NCI-H128 (cell line): ENCODE data around the gene BYSL.
A peak's percentile ranks its signal among the peaks of the same experiment; 100 is the strongest.
"Not testable (repeated sequence)": the region's sequence is repeated elsewhere in the genome, so short reads cannot be mapped to it uniquely, and the experiment has no call there.

Experiments
- DNase-seq: peaks from one replicate; lab custom pipeline; 2025; ENCODE audit not compliant: unreplicated experiment; lab: John Stamatoyannopoulos, UW

The BYSL gene

GRCh38 chr6:41941280-41942066 is 20.2 kb downstream of the BYSL start, which contains the start of gene CCND3:
Gene CCND3 (minus strand): TSS chr6:41941808. CDS start chr6:41941649, 159 bp downstream.
- peak; percentile 71 for DNase-seq

DNA sequence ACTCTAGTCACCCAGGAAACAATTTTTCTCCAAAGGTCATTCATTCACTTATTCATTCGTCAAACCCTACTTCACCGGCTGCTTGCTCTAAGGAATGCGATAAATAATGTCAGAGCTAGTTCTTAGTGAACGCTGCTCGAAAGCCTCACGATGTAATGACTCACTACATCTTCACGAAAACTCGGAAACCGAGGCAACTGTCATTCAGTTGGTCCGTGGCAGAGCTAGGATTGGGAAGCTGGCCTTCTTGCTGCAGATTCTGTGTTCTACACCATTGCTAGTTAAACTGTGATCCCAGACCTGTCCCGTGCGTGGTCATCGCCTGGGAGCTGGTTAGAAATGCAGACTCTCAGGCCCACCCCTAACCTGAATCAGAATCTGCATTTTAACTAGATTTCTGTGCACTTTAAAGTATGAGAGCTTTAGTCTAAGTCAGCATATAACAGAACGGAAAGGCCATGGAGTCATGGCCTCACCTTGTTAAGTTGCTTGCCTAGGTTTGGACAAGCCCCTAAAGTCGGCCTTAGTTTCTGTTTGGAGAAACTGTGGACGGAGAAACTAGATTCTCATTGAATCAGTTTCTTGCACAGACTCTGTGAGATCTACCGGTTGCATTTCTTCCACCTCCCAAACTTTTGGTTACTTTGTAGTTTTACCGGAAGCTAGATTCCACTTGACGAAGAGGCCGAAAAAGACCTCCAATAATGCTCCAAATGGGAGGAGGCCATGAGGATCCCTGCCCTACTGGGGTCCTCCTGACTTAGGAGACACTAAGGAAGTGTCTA is 21.0 kb downstream of the BYSL start:
- no peak for DNase-seq

DNA sequence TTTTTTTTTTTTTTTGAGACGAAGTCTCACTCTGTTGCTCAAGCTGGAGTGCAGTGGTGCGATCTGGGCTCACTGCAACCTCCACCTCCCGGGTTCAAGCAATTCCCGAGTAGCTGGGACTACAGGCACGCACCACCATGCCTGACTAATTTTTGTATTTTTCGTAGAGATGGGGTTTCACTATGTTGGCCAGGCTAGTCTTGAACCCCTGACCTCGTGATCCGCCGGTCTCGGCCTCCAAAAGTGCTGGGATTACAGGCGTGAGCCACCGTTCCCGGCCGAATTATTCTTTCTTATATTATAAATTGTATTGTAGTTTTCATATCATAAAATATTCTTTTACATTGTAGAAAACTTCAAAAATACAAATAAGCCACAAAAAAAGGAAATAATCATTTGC is 21.6 kb downstream of the BYSL start:
- not testable (repeated sequence) for DNase-seq

- no peak for DNase-seq
These were observed 22.2 kb downstream of the BYSL start for GRCh38 chr6:41943456-41943855.

DNA sequence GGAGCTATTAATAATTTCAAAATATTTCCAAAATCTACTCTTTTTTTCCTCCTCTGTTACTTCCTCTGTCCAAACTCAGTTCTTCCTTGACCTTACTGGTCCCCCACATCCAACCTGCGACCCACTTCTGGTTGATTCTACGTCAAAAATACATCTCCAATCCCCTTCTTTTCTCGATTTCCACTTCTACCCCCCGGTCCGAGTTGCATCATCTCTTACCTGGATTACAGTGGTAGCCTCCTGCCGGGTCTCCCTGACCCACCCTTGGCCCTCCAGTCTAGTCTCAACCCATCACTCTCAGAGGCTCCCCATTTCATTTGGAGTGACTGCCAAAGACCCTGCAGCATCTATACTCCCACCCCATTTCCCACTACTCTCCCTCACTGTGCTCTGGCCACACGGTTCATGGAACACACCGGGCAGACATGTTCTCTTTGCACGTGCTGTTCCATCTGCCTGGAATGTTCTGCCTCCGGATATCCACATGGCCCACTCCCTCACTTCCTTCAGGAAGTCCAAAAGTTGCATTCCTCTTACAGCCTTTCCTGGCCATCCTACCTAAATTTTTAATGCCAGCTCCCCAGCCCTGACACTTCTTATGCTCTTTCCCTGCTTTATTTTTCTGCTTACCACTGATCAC is 26.4 kb downstream of the BYSL start:
- no peak for DNase-seq

DNA sequence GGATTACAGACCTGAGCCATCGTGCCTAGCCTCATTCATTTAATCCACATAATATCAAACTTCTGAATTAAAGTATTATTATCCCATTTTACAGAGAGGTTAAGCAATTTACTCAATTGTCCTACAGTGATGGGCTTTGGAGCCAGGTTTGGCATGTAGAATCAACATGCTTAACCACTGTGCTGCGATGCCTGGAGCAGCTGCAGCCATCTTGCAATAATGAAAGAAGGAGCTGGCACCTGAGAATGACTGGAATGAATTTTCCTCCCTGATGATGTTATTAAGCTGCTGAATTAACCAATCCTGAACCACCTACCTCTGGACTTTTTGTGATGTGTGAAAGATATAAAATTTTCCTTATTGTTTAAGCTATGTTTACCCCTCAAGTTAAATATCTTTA is 33.4 kb downstream of the BYSL start:
- no peak for DNase-seq

DNA sequence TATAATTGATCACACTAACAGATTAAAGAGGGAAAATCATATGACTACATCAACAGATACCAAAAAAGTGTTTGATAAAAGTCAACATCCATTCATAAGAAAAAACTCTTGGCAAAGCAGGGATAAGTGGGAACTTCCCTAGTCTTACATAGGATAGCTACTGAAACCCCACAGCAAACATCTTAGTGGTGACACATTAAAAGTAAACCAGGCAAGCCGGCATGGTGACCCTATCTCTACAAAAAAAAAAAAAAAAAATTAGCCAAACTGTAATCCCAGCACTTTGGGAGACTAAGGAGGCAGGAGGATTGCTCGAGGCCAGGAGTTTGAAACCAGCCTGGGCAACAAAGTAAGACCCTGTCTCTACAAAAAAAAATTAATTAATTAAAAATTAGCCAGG is 34.1 kb downstream of the BYSL start:
- no peak for DNase-seq

DNA sequence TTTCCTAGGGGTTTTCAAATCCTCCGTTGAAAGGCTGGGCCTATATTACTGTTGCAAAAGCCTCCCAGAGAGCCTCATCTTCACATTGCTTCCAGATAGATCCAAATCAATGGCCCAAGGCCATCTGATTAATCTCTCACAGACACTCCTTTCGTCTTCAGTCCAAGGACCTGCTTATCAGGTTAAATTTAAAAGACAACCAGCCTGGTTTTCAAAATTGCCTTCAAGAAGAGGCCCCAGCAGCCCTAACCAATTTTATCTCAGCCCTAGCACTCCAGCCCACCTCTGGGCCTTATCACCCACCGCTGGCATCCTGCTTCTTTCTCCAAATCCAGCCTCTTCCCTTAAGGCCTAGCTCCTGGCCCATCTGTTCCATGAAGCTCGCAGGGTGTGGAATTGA is 35.8 kb downstream of the BYSL start:
- DNase-seq, result no peak

DNA sequence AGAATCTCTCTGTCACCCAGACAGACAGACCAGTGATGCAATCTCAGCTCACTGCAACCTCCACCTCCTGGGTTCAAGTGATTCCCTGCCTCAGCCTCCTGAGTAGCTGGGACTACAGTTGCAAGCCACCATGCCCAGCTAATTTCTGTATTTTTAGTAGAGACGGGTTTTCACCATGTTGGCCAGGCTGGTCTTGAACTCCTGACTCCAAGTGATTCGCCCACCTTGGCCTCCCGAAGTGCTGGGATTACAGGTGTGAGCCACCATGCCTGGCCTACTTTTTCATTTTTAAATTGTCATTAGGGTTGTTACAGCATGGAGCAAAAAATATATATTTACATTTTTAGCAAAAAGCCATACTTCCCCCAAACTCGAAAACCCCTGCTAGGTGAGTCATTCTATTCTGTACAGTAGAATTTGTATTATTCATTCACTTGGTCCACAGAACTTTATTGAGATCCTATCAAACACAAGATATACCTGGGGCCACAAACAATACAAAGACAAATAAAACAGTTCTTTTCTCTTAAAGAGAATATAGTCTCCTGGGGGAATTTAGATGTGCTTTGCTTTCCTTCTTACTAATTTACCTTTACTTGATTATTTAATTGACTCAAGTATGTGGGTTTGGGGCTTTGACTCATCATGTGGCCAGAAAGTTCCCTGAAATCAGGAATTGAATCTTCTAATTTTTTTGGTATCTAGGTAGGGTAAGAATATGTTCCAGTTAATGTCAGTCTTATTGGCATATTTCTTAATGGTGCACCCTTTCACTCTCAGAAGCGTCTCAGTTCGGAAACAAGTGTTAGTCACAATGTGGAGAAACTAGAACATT is 36.9 kb downstream of the BYSL start:
- no peak for DNase-seq

DNA sequence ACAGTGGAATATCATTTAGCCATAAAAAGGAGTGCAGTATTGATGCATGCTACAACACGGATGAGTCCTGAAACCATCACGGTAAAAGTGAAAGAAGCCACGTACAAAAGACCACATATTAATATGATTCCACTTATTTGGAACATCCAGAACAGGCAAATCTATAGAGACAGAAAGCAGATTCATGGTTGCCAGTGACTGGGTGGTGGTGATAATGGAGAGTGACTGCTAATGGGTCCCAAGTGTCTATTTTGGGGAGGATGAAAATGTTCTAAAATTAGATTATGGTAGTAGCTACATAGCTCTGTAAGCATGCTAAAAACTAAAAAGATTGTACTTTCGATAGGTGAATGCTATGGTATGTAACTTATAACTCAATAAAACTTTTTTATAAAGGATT is 38.7 kb downstream of the BYSL start:
- no peak for DNase-seq

DNA sequence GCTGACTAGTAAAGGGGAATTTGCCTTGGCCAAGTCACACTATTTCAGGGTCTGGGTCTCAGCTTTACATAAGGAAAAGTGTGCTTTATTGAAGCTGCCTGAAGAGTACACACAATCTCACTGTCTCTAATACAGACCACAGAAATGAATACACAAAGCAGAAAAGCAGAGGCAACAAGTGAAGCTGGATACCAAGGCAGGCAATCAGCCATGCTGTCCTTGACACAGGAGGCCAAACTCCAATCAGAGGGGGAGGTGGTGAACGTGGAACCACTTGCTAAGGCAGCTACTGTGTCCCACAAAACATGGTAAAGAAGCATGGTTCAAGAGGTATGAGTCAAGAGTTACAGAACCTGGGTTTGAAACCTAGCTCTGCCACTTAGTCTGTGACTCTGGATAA is 42.1 kb downstream of the BYSL start:
- no peak for DNase-seq

DNA sequence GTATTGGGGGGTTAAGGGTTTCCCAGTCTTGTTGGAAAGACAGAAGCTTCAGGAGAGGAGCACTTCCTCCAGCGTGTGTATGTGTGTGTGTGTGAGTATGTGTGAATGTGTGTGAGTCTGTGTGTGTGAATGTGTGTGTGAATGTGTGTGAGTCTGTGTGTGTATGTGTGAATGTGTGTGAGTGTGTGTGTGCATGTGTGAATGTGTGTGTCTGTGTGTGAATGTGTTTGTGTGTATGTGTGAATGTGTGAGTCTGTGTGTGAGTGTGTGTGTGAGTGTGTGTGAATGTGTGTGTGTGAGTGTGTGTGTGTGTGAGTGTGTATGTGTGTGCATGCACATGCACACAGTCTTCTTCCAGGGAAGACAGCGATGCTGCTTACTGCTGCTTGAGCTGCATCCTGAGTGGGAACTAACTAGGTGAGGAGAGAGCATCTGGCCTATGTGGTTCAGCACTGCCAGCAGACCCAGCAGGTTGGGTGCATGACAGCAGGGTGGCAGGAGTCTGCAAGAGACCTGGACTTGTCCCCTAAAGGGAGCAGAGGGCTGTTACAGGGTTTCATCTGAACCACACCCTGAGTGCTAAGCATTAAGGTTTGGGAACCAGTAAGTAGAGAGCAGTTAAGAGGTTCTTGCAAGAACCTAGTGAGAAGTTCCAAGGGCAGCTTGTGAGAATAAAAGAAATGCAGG is 43.0 kb downstream of the BYSL start:
- DNase-seq, result no peak

DNA sequence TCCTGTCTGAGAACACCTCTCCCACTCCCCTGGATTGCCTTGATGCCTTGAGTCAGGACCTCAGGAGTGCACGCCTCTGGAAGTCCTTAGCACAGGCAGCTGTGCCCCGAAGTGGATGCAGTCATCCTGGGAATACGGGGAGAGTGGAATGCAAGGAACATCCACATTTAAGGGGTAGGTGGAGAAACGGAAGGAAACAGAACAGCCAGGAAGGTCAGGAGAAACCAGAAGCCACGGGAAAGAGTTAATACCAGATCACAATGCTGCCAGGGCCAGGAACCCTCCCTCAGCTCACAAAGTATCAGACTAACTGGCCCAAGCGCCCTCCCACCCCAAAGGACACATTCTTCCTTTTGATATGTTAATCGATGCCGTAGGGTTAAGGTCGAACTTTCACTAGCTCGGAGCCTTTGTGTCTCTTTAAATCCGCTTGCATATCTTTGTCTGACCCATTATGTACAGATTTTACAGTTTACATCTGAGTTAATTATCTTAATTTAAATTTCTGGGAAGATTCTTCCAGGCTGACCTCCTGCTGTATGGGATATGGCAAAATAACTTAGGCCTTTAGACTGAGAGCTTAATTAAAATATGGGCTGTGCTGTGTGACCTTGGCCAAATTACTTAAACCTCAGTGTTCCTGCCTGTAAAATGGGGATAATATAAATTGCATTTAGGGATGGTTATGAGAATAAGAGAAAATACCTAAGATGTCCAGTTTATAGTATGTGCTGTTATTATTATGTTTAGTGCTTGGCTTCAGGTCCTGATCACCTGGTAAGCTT is 44.3 kb downstream of the BYSL start:
- no peak for DNase-seq

DNA sequence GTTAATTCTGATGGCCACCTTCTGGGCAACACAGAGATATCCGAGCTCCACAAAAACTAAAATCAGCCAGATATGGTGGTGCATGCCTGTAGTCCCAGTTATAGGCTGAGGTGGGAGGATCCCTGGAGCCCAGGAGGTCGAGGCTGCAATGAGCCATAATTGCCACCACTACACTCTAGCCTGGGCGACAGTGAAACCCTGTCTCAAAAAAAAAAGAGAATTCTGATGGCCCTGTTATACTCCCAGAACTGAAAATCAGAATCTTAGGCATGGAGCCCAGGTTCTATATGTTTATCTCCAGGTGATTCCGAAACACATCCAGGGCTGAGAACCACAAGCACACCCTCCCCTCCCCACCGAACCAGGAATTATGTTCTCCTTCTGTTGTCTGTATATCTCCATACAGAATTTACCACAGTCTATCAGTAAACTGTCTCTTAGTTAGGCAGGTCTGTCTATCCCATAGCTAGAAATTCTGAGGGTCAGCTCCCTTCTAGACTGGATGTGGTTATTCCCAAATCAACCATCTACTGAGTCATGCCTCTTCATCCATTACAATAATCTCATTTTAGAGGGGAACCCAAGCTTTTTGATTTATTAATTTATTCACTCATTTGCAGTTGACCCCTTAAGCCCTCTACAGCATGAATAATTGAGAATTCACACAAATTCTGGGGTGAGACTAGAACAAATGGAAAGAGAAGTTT is 45.1 kb downstream of the BYSL start:
- DNase-seq, result no peak

DNA sequence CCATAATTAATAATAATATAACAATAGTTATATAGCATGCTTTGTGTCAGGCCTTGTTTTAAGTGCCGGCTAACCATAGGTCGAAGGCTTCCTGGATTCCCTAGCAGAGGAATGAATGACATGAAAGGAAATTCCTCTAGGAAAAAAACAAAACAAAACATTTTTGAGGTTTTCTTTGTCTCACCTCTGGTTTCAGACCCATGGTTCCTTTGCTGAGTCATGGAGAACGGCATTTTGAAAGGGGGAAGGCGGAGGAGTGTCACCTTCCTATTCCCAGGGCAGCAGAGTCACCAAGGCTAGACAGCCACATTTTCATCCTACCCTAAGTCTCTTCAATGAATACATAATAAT is 45.6 kb downstream of the BYSL start:
- no peak for DNase-seq

DNA sequence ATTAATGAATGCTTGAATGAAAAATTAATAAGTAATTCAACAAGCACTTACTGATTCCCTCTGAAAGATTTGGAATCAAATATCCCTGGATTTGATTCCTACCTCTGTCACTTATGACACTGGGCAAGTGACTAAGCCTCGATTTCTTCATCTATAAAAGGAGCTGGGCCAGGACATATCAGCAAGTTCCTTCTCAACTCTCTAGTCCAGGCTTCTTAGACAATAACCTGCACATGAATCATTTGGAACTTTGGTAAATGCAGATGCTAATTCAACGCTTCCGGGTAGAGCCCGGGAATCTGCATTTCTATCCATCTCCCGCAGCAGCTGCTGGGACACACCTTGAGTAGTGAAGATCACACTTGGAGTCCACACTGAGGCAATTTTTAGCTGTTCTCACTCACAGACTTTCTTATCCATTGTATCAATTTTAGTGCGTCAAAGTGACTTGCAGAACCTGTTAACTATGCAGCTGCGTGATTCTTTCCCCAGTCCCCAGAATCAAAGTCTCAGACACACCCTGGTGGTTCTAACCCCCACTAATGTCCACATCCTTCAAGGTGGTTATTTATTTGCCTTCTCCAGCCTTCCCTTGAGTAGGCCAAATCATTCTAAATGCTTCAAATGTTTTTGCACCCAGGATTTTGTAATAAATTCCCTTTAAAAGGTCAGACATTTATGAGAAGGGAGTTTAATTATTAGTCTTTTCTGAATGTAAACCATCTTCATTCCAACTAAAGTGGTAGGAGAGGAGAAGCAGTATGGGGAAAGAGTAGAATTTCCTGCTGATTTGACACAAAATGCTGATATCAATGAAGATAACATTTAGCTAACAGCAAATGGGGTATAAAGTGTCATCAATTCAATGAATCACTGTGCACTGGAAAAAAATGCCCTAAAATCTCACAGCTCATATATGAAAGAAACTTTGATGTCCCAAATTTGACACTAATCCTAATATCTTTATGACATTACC is 46.3 kb downstream of the BYSL start:
- no peak for DNase-seq

- no peak for DNase-seq
These were observed 49.1 kb downstream of the BYSL start for GRCh38 chr6:41970436-41970846.

GRCh38 chr6:41972826-41973225 is 51.5 kb downstream of the BYSL start:
- DNase-seq, result no peak
